ENCODE measurements around the gene SLC16A7. TPM values are rescaled to one million over a fixed set of nuclear protein-coding genes. Genes with fewer than 3 reads are reported as not detected.
A peak's percentile ranks its signal among the peaks of the same experiment; 100 is the strongest.

The SLC16A7 gene
- total RNA-seq, 6 experiments from 2014 or later = 11.3 to 25.1 (median 20.5) TPM

DNA sequence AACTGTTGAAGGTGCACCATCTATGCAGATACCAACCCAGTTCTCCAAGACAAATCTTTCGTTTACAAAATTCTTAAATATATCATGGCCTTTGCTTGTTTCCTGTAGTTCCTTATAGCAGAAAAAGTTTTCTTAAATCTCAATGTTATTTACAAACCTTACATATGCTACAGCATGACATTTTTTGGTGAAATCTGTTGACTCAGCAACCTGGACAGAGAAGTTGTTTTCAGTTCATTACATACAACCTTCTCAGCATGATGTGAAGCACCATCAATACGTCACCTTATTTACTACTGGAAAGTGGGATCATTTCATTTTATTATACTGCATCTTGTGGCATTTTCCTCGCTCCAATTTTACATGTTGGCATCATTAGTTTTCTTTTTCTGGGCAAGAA, 231.9 kb downstream of the SLC16A7 start:
- H3K27me3 ChIP-seq = no peaks in the 10 kb centered on the region
- H3K9me3 ChIP-seq = no peaks in the 10 kb centered on the region
- TF ChIP-seq, protein P1, sequence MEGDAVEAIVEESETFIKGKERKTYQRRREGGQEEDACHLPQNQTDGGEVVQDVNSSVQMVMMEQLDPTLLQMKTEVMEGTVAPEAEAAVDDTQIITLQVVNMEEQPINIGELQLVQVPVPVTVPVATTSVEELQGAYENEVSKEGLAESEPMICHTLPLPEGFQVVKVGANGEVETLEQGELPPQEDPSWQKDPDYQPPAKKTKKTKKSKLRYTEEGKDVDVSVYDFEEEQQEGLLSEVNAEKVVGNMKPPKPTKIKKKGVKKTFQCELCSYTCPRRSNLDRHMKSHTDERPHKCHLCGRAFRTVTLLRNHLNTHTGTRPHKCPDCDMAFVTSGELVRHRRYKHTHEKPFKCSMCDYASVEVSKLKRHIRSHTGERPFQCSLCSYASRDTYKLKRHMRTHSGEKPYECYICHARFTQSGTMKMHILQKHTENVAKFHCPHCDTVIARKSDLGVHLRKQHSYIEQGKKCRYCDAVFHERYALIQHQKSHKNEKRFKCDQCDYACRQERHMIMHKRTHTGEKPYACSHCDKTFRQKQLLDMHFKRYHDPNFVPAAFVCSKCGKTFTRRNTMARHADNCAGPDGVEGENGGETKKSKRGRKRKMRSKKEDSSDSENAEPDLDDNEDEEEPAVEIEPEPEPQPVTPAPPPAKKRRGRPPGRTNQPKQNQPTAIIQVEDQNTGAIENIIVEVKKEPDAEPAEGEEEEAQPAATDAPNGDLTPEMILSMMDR (IDR thresholded peaks at IDR 0.05) = no peak
- no peak for TF ChIP-seq POLR2A (IDR thresholded peaks at IDR 0.05)
- no peak for ATAC-seq
- DNase-seq = no peak
- no peak overlapping the region for H3K27ac ChIP-seq
- WGBS (ENCODE audit: insufficient coverage, low coverage, low lambda C conversion rate, missing lambda C conversion rate) = 66% methylated on average over 3 of the region's 3 CpGs
- intact Hi-C loops (cut with DNase I) = no loop called here
- no peak overlapping the region for H3K4me3 ChIP-seq
- H3K36me3 ChIP-seq = no peaks in the 10 kb centered on the region
- H3K4me1 ChIP-seq = no peaks in the 10 kb centered on the region

DNA sequence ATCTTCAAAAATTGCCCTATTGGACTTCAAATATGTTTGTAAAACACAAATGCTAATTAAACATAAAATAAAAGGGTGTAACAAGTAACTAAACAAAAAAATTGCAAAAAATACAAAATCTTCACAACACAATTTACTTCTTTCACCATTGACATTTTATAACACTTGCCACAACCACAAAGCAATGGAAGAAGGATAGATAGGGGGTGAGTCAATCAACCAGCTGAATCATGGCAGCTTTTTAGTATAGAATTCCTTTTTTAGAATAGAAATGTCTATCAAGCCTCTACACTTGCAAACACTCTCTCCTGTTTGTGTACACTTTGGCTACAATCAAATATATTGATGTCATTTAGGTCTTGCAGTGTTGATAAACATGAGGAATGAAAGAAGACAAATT, 232.7 kb downstream of the SLC16A7 start:
- no peak for TF ChIP-seq POLR2A (IDR thresholded peaks at IDR 0.05)
- TF ChIP-seq, protein P1 (IDR thresholded peaks at IDR 0.05) = no peak
- no peak for DNase-seq
- H3K4me1 ChIP-seq = no peaks in the 10 kb centered on the region
- H3K9me3 ChIP-seq = no peaks in the 10 kb centered on the region
- intact Hi-C loops (cut with DNase I) = no loop called here
- no peak for ATAC-seq
- no peaks in the 10 kb centered on the region for H3K36me3 ChIP-seq
- H3K27ac ChIP-seq = no peak overlapping the region
- no peak overlapping the region for H3K4me3 ChIP-seq
- no peaks in the 10 kb centered on the region for H3K27me3 ChIP-seq

- intact Hi-C loops (cut with DNase I) = no loop called here
- WGBS (ENCODE audit: insufficient coverage, low coverage, low lambda C conversion rate, missing lambda C conversion rate) = 51% methylated on average over 3 of the region's 3 CpGs
- ATAC-seq = no peak
These were observed 237.6 kb downstream of the SLC16A7 start for GRCh38 chr12:59833408-59833807.

GRCh38 chr12:59834659-59835474, 239.0 kb downstream of the SLC16A7 start:
- no peaks in the 10 kb centered on the region for H3K9me3 ChIP-seq
- no peak overlapping the region for H3K4me3 ChIP-seq
- intact Hi-C loops (cut with DNase I) = no loop called here
- 48% methylated on average over 2 of the region's 2 CpGs for WGBS (ENCODE audit: insufficient coverage, low coverage, low lambda C conversion rate, missing lambda C conversion rate)
- peak in 3 of 4 donors; percentile 37 to 55 (median 54) for ATAC-seq
- H3K27ac ChIP-seq = no peak overlapping the region
- no peaks in the 10 kb centered on the region for H3K27me3 ChIP-seq
- H3K4me1 ChIP-seq = no peaks in the 10 kb centered on the region
- H3K36me3 ChIP-seq = no peaks in the 10 kb centered on the region
- TF ChIP-seq, protein P1 (IDR thresholded peaks at IDR 0.05) = peak; percentile 39 to 63 (median 50)
- no peak for TF ChIP-seq POLR2A (IDR thresholded peaks at IDR 0.05)
- DNase-seq = no peak

More at GRCh38 chr12:59833408-59833807, 237.6 kb downstream of the SLC16A7 start:
- Histone ChIP-seq H3K27me3 (no peaks in the 10 kb centered on the region), H3K4me3 (no peak overlapping the region), H3K9me3 (no peaks in the 10 kb centered on the region), H3K36me3 (no peaks in the 10 kb centered on the region), H3K27ac (no peak overlapping the region), H3K4me1 (no peaks in the 10 kb centered on the region)
- DNase-seq = no peak
- TF ChIP-seq POLR2A (IDR thresholded peaks at IDR 0.05) = no peak
- TF ChIP-seq, protein P1 (IDR thresholded peaks at IDR 0.05) = no peak

Small RNAs within 50 kb of the gene (small RNA-seq; reads per million reads assigned to genes)
- gene AC079905.2 (0 reads per million in 2 experiments), gene RNU4-20P (0 reads per million in 2 experiments)
